Esophagus muscularis mucosa (tissue), 4 donors: ENCODE results near the gene VWA3B. TPM values are rescaled to one million over a fixed set of nuclear protein-coding genes. Genes with fewer than 3 reads are reported as not detected.

ENCODE experiments used
- DNase-seq: peaks from one replicate; pipeline ENCODE4 v3.0.0-alpha.2; 2017; ENCODE audit errors: extremely low spot score
- H3K27ac ChIP-seq, 4 donors: fragments of 200-600 bp; sonication (generic); replicated peaks in 1 of 4; 1 replicate in 3 of 4; 2 replicates in 1 of 4; pipeline ENCODE4 v1.5.1; 2016 to 2019; ENCODE audit warnings: mild to moderate bottlenecking in 1 of 4
- H3K27me3 ChIP-seq, 4 donors: fragments of 200-600 bp; sonication (generic); one replicate each; pipeline versions ENCODE4 v1.5.1 to v1.6.0; 2016 to 2019
- H3K36me3 ChIP-seq, 4 donors: fragments of 200-600 bp; sonication (generic); one replicate each; pipeline ENCODE4 v1.5.1; 2016 to 2019
- H3K4me1 ChIP-seq, 4 donors: fragments of 200-600 bp; sonication (generic); one replicate each; pipeline ENCODE4 v1.5.1; 2016 to 2019
- H3K4me3 ChIP-seq, 4 donors: fragments of 200-600 bp; sonication (generic); 1 replicate in 2 of 4; 2 replicates in 2 of 4; pipeline ENCODE4 v1.5.1; 2016 to 2019; ENCODE audit warnings: mild to moderate bottlenecking in 4 of 4, moderate library complexity in 1 of 4
- H3K9me3 ChIP-seq, 4 donors: fragments of 200-600 bp; sonication (generic); 1 replicate in 3 of 4; 2 replicates in 1 of 4; pipeline ENCODE4 v1.5.1; 2016 to 2019
- CTCF ChIP-seq, 3 experiments: fragments of 200-600 bp in 2 of 3; fragments of 450-650 bp in 1 of 3; sonication (generic) in 2 of 3; IDR thresholded peaks; one replicate each; pipeline ENCODE4 v1.5.1; 2017 to 2019; ENCODE audit warnings: antibody characterized with exemption in 3 of 3, mild to moderate bottlenecking in 2 of 3, moderate library complexity in 1 of 3
- EP300 ChIP-seq: sonication (generic); formaldehyde crosslinking; IDR thresholded peaks from one replicate; pipeline ENCODE4 v1.6.1; 2017; ENCODE audit warnings: antibody characterized with exemption
- POLR2A ChIP-seq: fragments of 450-650 bp; IDR thresholded peaks from one replicate; pipeline ENCODE4 v1.6.1; 2017; ENCODE audit warnings: antibody characterized with exemption, moderate library complexity, mild to moderate bottlenecking, low read depth
- POLR2AphosphoS5 ChIP-seq, 2 donors: sonication (generic); formaldehyde crosslinking; IDR thresholded peaks; one replicate each; pipeline ENCODE4 v1.6.1; 2017; ENCODE audit warnings: antibody characterized with exemption in 2 of 2
- WGBS: methylation state at CpG from one replicate; pipeline ENCODE4 v1.1.5; 2018; 5-methylcytosine and 5-hydroxymethylcytosine counted together
- intact Hi-C: fragments of 100-400 bp; cut with DNase I; formaldehyde crosslinking; loops from one replicate; pipeline ENCODE4 v1.15.1; 2023
- total RNA-seq, 4 donors: library from RNA; depleted of rRNA; stranded (reverse); fragments of >200 nt; gene quantifications; one replicate each; pipeline versions ENCODE4 v1.1.0 to v1.2.1, GENCODE V29; 2016

The VWA3B gene
- total RNA-seq, 4 donors from 2014 or later: not detected

GRCh38 chr2:98277162-98277859 lies 190.3 kb downstream of the VWA3B start:
- H3K9me3 ChIP-seq: no peaks in the 10 kb centered on the region
- H3K36me3 ChIP-seq: no peaks in the 10 kb centered on the region
- no peaks in the 10 kb centered on the region for H3K4me1 ChIP-seq
- TF ChIP-seq POLR2A (no peak), EP300 (no peak), POLR2AphosphoS5 (IDR thresholded peaks at IDR 0.05) (no peak), CTCF (IDR thresholded peaks at IDR 0.05) (no peak)
- intact Hi-C loops: no loop called here
- DNase-seq: no peak
- H3K27ac ChIP-seq: no peak overlapping the region
- WGBS: 75% methylated on average over 8 of the region's 9 CpGs
- H3K27me3 ChIP-seq: peaks cover 0 to 6% (median 0%) of the 10 kb centered on the region in 4 donors
- no peak overlapping the region for H3K4me3 ChIP-seq

- intact Hi-C loops: no loop called here
- DNase-seq: no peak
- no peak for TF ChIP-seq EP300
- Histone ChIP-seq H3K4me1 (no peaks in the 10 kb centered on the region), H3K36me3 (no peaks in the 10 kb centered on the region), H3K4me3 (no peak overlapping the region), H3K27ac (no peak overlapping the region), H3K9me3 (no peaks in the 10 kb centered on the region), H3K27me3 (peaks cover 0 to 6% (median 0%) of the 10 kb centered on the region in 4 donors)
- 85% methylated on average over 7 of the region's 7 CpGs for WGBS
These were observed 191.1 kb downstream of the VWA3B start for GRCh38 chr2:98278074-98278473.

GRCh38 chr2:98280376-98281102 lies 193.6 kb downstream of the VWA3B start:
- intact Hi-C loops: no loop called here
- WGBS: 57% methylated on average over 16 of the region's 18 CpGs

GRCh38 chr2:98281607-98282006 lies 194.6 kb downstream of the VWA3B start:
- intact Hi-C loops: no loop called here
- no peaks in the 10 kb centered on the region for H3K4me1 ChIP-seq
- H3K36me3 ChIP-seq: no peaks in the 10 kb centered on the region
- peaks cover 0 to 2% (median 0%) of the 10 kb centered on the region in 4 donors for H3K9me3 ChIP-seq
- peaks cover 0 to 6% (median 0%) of the 10 kb centered on the region in 4 donors for H3K27me3 ChIP-seq
- no peak for TF ChIP-seq CTCF (IDR thresholded peaks at IDR 0.05)
- TF ChIP-seq POLR2A: no peak
- no peak for TF ChIP-seq POLR2AphosphoS5 (IDR thresholded peaks at IDR 0.05)
- TF ChIP-seq EP300: no peak
- no peak overlapping the region for H3K4me3 ChIP-seq
- WGBS: 77% methylated on average over 6 of the region's 6 CpGs
- DNase-seq: no peak
- no peak overlapping the region for H3K27ac ChIP-seq

More at GRCh38 chr2:98280376-98281102, 193.6 kb downstream of the VWA3B start:
- H3K27me3 ChIP-seq: peaks cover 0 to 6% (median 0%) of the 10 kb centered on the region in 4 donors
- H3K27ac ChIP-seq: no peak overlapping the region
- TF ChIP-seq CTCF (IDR thresholded peaks at IDR 0.05) (no peak), EP300 (no peak), POLR2AphosphoS5 (IDR thresholded peaks at IDR 0.05) (no peak), POLR2A (no peak)
- no peaks in the 10 kb centered on the region for H3K9me3 ChIP-seq
- DNase-seq: no peak
- no peaks in the 10 kb centered on the region for H3K4me1 ChIP-seq
- no peaks in the 10 kb centered on the region for H3K36me3 ChIP-seq
- H3K4me3 ChIP-seq: no peak overlapping the region

- no peak for TF ChIP-seq EP300
- TF ChIP-seq POLR2AphosphoS5 (IDR thresholded peaks at IDR 0.05): no peak
- TF ChIP-seq CTCF (IDR thresholded peaks at IDR 0.05): no peak
- no peak overlapping the region for H3K4me3 ChIP-seq
- H3K9me3 ChIP-seq: peaks cover 0 to 4% (median 0%) of the 10 kb centered on the region in 4 donors
- intact Hi-C loops: no loop called here
- 86% methylated on average over 1 of the region's 1 CpG for WGBS
- no peaks in the 10 kb centered on the region for H3K36me3 ChIP-seq
- peaks cover 0 to 6% (median 0%) of the 10 kb centered on the region in 4 donors for H3K27me3 ChIP-seq
- DNase-seq: no peak
- H3K27ac ChIP-seq: no peak overlapping the region
- no peaks in the 10 kb centered on the region for H3K4me1 ChIP-seq
These were observed 195.1 kb downstream of the VWA3B start for GRCh38 chr2:98282109-98282508.
